ENCODE data around the gene STIL. TPM values are rescaled to one million over a fixed set of nuclear protein-coding genes. Genes with fewer than 3 reads are reported as not detected.
"Not testable (repeated sequence)": the region's sequence is repeated elsewhere in the genome, so short reads cannot be mapped to it uniquely, and the experiment has no call there.

Gene STIL
- polyA plus RNA-seq, 2 of the 4 experiments (the other 2 are of a cell fraction), result 10.1 to 21.7 TPM

DNA sequence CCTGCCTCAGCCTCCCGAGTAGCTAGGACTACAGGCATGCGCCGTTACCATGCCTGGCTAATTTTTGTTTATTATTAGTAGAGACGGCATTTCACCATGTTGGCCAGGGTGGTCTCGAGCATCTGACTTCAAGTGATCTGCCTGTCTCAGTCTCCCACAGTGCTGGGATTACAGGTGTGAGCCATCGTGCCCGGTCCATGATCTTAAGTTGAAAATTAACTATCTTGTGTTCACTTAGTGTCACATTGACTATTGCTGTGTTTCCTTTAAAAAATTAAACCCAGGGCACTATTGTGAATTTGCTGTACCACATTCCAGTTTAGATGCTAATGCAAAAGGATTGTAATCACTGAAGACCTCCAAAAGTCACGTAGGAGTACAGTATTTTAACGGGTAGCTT, 33.8 kb upstream of the STIL start:
- Histone ChIP-seq H3K4me1 (peaks cover 13% of the 10 kb centered on the region; the same call in 1 of the 3 replicates), H3K27ac (no peak overlapping the region), H3K4me3 (no peak overlapping the region), H3K4me2 (no peak overlapping the region), H3K9me3 (no peaks in the 10 kb centered on the region)
- FAIRE-seq (no peak), DNase-seq (ENCODE audit: low read depth in 1 of 2, low spot score in 1 of 2) (no peak), ATAC-seq (no peak)
- CTCF ChIA-PET, result interaction anchor here (0.6 kb wide), 1 partner anchor 157 kb away, joined by 3 read pairs; no protein-coding TSS in a partner anchor
- 75% methylated on average over 8 of the region's 9 CpGs for WGBS (ENCODE audit: missing lambda C conversion rate)
- POLR2A ChIA-PET, result no interaction called here
- TF ChIP-seq BHLHE40 (IDR thresholded peaks at IDR 0.05; ENCODE audit: low read depth, low read length), result no peak
- TF ChIP-seq ESRRA (IDR thresholded peaks at IDR 0.05; ENCODE audit: borderline replicate concordance, low read length), result no peak
- no peak for TF ChIP-seq ZSCAN20 (CRISPR knock-in tag; IDR thresholded peaks at IDR 0.05)
- TF ChIP-seq CHD4 (IDR thresholded peaks at IDR 0.05; ENCODE audit: borderline replicate concordance), result no peak
- TF ChIP-seq, protein P1, sequence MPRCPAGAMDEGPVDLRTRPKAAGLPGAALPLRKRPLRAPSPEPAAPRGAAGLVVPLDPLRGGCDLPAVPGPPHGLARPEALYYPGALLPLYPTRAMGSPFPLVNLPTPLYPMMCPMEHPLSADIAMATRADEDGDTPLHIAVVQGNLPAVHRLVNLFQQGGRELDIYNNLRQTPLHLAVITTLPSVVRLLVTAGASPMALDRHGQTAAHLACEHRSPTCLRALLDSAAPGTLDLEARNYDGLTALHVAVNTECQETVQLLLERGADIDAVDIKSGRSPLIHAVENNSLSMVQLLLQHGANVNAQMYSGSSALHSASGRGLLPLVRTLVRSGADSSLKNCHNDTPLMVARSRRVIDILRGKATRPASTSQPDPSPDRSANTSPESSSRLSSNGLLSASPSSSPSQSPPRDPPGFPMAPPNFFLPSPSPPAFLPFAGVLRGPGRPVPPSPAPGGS (IDR thresholded peaks at IDR 0.05), result no peak
- no peak for TF ChIP-seq KDM1A (IDR thresholded peaks at IDR 0.05; ENCODE audit: low read depth)
- TF ChIP-seq ZC3H11A (IDR thresholded peaks at IDR 0.05), result no peak
- TF ChIP-seq EP300 (IDR thresholded peaks at IDR 0.05), result no peak
- TF ChIP-seq PHF8 (IDR thresholded peaks at IDR 0.05; ENCODE audit: borderline replicate concordance, low read depth), result no peak

DNA sequence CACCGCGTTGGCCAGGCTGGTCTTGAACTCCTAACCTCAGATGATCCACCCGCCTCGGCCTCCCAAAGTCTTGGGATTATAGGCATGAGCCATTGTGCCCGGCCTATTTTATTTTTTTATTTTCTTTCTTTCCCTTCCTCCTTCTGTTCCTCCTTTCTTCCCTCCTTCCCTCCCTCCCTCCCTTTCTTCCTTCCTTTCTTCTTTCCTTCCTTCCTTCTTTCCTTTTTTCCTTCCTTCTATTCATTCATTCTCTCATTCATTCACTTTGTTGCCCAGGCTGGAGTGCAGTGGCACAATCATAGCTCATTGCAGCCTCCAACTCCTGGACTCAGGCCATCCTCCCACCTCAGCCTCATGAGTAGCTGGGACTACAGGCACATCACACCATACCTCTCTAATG, 33.0 kb upstream of the STIL start:
- FAIRE-seq; DNase-seq (ENCODE audit: low read depth in 1 of 2, low spot score in 1 of 2); ATAC-seq; H3K9me3 ChIP-seq; CTCF ChIA-PET; H3K27ac ChIP-seq; POLR2A ChIA-PET; H3K4me3 ChIP-seq; H3K4me2 ChIP-seq: not testable (repeated sequence)
- H3K4me1 ChIP-seq, result peaks cover 13% of the 10 kb centered on the region; the same call in 1 of the 3 replicates
- 99% methylated on average over 5 of the region's 5 CpGs for WGBS (ENCODE audit: missing lambda C conversion rate)

DNA sequence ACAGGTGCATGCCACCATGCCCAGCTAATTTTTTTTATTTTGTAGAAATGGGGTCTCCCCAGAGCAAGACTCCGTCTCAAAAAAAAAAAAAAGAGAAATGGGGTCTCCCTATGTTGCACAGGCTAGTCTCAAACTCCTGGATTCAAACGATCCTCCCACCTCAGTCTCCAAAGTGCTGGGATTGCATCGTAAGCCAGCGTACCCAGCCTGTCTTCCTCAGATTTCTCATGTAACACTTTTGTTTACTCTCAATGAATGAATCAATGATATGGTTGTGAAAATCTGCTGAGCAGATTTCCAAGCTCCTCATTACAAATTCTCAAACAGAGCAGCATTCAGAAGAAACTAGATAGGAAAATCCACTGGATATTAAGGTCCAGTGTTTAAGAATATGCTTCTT, 26.3 kb upstream of the STIL start:
- DNase-seq (ENCODE audit: low read depth in 1 of 2, low spot score in 1 of 2) (no peak), ATAC-seq (no peak), FAIRE-seq (no peak)
- H3K9me3 ChIP-seq, result no peaks in the 10 kb centered on the region
- H3K4me3 ChIP-seq, result no peak overlapping the region
- H3K27ac ChIP-seq, result no peak overlapping the region
- WGBS (ENCODE audit: missing lambda C conversion rate), result 93% methylated on average over 4 of the region's 4 CpGs
- ChIA-PET CTCF (no interaction called here), POLR2A (interaction anchor here (0.6 kb wide), 1 partner anchor 16 kb away, joined by 8 read pairs; no protein-coding TSS in a partner anchor)
- TF ChIP-seq, protein P2, sequence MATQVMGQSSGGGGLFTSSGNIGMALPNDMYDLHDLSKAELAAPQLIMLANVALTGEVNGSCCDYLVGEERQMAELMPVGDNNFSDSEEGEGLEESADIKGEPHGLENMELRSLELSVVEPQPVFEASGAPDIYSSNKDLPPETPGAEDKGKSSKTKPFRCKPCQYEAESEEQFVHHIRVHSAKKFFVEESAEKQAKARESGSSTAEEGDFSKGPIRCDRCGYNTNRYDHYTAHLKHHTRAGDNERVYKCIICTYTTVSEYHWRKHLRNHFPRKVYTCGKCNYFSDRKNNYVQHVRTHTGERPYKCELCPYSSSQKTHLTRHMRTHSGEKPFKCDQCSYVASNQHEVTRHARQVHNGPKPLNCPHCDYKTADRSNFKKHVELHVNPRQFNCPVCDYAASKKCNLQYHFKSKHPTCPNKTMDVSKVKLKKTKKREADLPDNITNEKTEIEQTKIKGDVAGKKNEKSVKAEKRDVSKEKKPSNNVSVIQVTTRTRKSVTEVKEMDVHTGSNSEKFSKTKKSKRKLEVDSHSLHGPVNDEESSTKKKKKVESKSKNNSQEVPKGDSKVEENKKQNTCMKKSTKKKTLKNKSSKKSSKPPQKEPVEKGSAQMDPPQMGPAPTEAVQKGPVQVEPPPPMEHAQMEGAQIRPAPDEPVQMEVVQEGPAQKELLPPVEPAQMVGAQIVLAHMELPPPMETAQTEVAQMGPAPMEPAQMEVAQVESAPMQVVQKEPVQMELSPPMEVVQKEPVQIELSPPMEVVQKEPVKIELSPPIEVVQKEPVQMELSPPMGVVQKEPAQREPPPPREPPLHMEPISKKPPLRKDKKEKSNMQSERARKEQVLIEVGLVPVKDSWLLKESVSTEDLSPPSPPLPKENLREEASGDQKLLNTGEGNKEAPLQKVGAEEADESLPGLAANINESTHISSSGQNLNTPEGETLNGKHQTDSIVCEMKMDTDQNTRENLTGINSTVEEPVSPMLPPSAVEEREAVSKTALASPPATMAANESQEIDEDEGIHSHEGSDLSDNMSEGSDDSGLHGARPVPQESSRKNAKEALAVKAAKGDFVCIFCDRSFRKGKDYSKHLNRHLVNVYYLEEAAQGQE (IDR thresholded peaks at IDR 0.05), result no peak
- TF ChIP-seq, protein P3, sequence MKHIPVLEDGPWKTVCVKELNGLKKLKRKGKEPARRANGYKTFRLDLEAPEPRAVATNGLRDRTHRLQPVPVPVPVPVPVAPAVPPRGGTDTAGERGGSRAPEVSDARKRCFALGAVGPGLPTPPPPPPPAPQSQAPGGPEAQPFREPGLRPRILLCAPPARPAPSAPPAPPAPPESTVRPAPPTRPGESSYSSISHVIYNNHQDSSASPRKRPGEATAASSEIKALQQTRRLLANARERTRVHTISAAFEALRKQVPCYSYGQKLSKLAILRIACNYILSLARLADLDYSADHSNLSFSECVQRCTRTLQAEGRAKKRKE (CRISPR knock-in tag; IDR thresholded peaks at IDR 0.05; ENCODE audit: low read depth), result no peak
- TF ChIP-seq, protein P4, sequence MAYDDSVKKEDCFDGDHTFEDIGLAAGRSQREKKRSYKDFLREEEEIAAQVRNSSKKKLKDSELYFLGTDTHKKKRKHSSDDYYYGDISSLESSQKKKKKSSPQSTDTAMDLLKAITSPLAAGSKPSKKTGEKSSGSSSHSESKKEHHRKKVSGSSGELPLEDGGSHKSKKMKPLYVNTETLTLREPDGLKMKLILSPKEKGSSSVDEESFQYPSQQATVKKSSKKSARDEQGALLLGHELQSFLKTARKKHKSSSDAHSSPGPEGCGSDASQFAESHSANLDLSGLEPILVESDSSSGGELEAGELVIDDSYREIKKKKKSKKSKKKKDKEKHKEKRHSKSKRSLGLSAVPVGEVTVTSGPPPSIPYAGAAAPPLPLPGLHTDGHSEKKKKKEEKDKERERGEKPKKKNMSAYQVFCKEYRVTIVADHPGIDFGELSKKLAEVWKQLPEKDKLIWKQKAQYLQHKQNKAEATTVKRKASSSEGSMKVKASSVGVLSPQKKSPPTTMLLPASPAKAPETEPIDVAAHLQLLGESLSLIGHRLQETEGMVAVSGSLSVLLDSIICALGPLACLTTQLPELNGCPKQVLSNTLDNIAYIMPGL (CRISPR knock-in tag; IDR thresholded peaks at IDR 0.05; ENCODE audit: borderline replicate concordance), result no peak
- no peak for TF ChIP-seq RARB (CRISPR knock-in tag; IDR thresholded peaks at IDR 0.05)
- no peak overlapping the region for H3K4me2 ChIP-seq
- peaks cover 17% of the 10 kb centered on the region; the same call in 2 of the 3 replicates for H3K4me1 ChIP-seq

Data from A549 (cell line).